ENCODE measurements around the gene C17orf100.
"Not testable (repeated sequence)": the region's sequence is repeated elsewhere in the genome, so short reads cannot be mapped to it uniquely, and the experiment has no call there.

C17orf100 gene

GRCh38 chr17:6691958-6692357 lies 40.4 kb downstream of the C17orf100 start:
- DNase-seq (ENCODE audit: low read depth in 2 of 2) = not testable (repeated sequence)

- no peak for DNase-seq (ENCODE audit: low read depth in 2 of 2)
Observed at GRCh38 chr17:6695051-6695450, 43.5 kb downstream of the C17orf100 start.

- no peak for DNase-seq (ENCODE audit: low read depth in 2 of 2)
Observed at GRCh38 chr17:6695565-6695964, 44.0 kb downstream of the C17orf100 start.

GRCh38 chr17:6696906-6697305 lies 45.3 kb downstream of the C17orf100 start:
- no peak for DNase-seq (ENCODE audit: low read depth in 2 of 2)

DNA sequence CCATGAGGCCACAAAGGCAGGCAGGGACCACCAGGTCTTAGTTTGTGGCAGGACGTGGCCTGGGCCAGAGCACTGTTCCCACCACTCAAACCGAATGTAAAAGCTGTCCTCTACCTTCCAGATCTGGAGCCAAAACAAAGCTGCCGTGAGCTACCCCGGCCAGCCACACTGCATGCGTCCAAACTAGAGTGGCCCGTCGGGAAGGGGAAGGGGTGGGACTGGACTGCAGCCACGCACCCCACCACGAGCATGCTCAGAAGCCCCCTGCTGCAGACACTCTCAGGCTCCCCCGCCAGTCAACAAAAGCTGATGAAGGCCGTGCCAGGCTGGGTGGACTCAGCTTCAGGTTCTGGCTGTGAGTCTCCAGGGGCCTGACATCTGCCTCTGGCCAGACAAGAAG lies 46.4 kb downstream of the C17orf100 start:
- DNase-seq (ENCODE audit: low read depth in 2 of 2) = no peak

- DNase-seq (ENCODE audit: low read depth in 2 of 2) = no peak
Observed at GRCh38 chr17:6699997-6700947, 48.7 kb downstream of the C17orf100 start.

DNA sequence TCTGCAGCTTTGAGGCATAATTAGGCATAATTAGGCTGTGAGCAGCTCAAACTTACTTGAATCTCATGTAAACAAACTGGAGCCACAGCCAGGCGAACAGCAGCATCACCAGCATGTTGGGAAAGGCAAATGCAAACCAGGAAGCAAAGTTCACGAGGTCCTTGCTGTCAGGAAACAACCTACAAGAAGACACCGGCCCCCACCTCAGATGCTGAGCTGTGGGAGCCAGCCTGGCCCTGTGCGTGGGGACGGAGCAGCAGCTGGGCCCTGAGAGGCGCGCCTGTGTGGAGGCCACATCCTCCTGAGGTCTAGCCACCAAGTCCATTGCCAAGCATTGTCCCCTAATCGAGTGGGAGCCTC lies 49.4 kb downstream of the C17orf100 start:
- no peak for DNase-seq (ENCODE audit: low read depth in 2 of 2)

GRCh38 chr17:6701719-6702118 lies 50.2 kb downstream of the C17orf100 start:
- DNase-seq (ENCODE audit: low read depth in 2 of 2) = no peak

DNA sequence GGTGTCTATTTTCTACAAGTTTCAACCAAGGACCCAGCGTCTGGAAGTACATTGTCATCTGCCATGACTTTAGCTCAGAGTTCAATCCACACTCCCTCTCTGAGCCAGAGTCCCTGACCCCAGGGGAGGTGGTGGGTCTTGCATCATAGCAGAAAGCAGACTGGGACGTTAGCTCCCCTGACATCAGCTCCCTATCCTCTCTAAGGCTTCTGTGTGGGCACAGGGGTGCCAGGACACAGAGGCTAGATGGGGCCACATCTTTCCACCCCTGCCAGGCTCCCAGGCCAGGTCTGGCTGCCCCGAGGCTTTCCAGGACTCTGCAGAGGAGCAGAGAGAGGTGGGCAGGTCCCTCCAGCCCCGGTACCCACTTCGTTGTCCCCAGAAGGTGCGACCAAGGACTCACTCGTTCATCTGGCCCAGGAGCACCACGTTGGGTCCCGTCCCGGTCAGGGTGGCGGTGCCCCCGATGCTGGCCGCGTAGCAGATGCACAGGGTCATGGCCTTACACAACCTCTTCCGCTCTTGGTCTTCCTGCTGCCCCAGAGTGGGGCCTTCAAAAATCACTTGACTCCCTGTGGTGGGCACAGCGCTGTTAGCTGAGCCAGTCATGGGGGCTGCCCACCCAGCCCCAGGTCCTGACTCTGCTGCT lies 51.1 kb downstream of the C17orf100 start:
- DNase-seq (ENCODE audit: low read depth in 2 of 2) = no peak
